ENCODE results near the gene OTOP2. TPM values are rescaled to one million over a fixed set of nuclear protein-coding genes. Genes with fewer than 3 reads are reported as not detected.

Gene OTOP2, protein sequence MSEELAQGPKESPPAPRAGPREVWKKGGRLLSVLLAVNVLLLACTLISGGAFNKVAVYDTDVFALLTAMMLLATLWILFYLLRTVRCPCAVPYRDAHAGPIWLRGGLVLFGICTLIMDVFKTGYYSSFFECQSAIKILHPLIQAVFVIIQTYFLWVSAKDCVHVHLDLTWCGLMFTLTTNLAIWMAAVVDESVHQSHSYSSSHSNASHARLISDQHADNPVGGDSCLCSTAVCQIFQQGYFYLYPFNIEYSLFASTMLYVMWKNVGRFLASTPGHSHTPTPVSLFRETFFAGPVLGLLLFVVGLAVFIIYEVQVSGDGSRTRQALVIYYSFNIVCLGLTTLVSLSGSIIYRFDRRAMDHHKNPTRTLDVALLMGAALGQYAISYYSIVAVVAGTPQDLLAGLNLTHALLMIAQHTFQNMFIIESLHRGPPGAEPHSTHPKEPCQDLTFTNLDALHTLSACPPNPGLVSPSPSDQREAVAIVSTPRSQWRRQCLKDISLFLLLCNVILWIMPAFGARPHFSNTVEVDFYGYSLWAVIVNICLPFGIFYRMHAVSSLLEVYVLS
- not detected for total RNA-seq

DNA sequence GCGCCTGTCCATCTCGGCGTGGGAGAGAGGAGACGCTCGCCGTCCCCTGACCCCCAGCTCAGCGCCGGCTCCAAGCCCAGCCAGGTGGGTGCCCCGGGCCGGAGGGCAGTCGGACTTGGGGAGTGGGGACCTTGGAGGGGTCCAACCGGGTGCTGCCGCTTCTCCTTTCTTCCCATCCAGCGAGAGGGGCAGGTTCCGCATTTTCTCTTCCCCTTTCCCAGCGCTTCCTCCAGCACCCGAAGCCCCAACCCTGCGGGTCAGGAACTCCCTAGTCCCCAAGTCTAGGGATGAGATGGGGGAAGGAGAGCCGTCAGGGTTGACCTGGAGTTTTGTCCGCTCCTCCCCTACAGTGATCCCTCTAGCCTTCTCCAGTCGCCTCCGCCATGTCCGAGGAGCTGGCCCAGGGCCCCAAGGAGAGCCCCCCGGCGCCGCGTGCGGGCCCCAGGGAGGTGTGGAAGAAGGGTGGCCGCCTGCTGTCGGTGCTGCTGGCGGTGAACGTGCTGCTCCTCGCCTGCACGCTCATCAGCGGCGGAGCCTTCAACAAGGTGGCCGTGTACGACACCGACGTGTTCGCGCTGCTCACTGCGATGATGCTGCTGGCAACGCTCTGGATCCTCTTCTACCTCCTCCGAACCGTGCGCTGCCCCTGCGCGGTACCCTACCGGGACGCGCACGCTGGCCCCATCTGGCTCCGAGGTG is at the start of gene OTOP2:
OTOP2 (plus strand) TSS at position 24 of the 699 bp plus-strand sequence; CDS start at position 384, 360 bp downstream.
- H3K36me3 ChIP-seq (ENCODE audit: control insufficient read depth in 3 of 3, insufficient read depth in 3 of 3, low read length in 3 of 3) = no peaks in the 10 kb centered on the region
- H3K4me1 ChIP-seq (ENCODE audit: control insufficient read depth in 3 of 3, insufficient read depth in 3 of 3, low read length in 3 of 3) = peaks cover 3 to 11% (median 6%) of the 10 kb centered on the region in 3 donors
- H3K4me3 ChIP-seq (ENCODE audit: low read length in 3 of 3) = no peak within 1 kb of the TSS
- no peak within 1 kb of the TSS for H3K9ac ChIP-seq (ENCODE audit: low read depth in 1 of 3, low read length in 3 of 3)
- peaks cover 66 to 77% (median 68%) of the 10 kb centered on the region in 3 donors for H3K27me3 ChIP-seq (ENCODE audit: control insufficient read depth in 3 of 3, insufficient read depth in 3 of 3, low read length in 3 of 3)
- H3K9me3 ChIP-seq (ENCODE audit: control insufficient read depth in 3 of 3, low read length in 3 of 3) = no peaks in the 10 kb centered on the region
- H3K27ac ChIP-seq (ENCODE audit: low read depth, low read length) = no peak within 1 kb of the TSS

DNA sequence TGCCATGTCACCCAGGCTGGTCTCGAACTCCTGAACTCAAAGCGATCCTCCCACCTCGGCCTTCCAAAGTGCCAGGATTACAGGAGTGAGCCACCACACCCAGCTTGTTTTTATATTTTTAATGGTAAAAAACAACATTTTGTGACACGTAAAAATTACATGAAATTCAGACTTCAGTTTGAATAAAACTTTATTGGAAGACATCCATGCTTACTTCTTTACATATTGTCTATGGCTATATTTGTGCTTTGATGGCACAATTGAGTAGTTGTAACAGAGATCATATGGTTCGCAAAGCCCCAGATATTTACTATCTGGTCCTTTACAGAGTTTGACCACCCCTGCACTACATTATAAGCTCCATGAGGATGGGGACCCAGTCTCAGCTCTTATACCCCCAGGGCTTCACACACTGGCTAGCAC is 49.4 kb upstream of the OTOP2 start:
- Histone ChIP-seq H3K36me3 (ENCODE audit: control insufficient read depth in 3 of 3, insufficient read depth in 3 of 3, low read length in 3 of 3) (peaks cover 0 to 4% (median 2%) of the 10 kb centered on the region in 3 donors), H3K4me1 (ENCODE audit: control insufficient read depth in 3 of 3, insufficient read depth in 3 of 3, low read length in 3 of 3) (peaks cover 15 to 29% (median 23%) of the 10 kb centered on the region in 3 donors), H3K9me3 (ENCODE audit: control insufficient read depth in 3 of 3, low read length in 3 of 3) (no peaks in the 10 kb centered on the region), H3K27ac (ENCODE audit: low read depth, low read length) (no peak overlapping the region), H3K9ac (ENCODE audit: low read depth in 1 of 3, low read length in 3 of 3) (no peak overlapping the region), H3K4me3 (ENCODE audit: low read length in 3 of 3) (no peak overlapping the region), H3K27me3 (ENCODE audit: control insufficient read depth in 3 of 3, insufficient read depth in 3 of 3, low read length in 3 of 3) (peaks cover 0 to 8% (median 5%) of the 10 kb centered on the region in 3 donors)

DNA sequence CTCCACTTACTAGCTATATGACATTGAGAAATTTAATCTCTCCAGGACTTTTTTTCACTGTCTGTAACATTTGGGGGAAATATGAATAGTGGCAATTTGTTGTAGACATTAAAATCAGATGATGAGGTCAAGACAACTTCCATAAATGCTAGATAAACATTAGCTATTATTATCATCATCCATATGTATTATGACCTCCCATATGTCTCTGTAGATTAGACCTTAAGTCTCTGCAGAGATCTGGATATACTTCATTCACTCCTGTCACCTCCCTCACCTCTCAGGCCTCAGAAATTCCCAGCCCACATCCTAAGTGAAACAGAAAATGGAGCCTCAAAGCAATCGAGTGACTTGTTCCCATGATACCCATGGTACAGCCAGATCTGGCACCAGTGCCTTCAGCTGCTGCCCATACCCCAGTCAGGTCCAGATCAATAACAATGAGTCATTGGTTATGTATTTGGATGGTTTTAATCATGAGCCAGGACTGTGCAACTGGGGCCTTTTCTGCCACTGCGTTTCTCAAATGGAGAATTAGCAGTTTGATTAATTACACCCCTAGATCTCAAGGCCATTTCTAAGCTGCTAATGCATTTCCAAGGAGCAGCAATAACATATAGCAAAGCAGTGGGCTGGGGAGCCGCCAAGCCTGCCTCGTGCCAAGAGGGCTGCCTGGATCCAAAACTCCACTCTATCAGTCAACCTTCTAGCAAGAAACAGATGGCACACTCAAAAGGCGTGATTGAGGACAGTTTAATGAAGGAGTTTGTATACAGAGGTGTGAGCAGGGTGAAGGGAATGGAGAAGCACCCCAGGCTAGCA is 48.7 kb upstream of the OTOP2 start:
- H3K9me3 ChIP-seq (ENCODE audit: control insufficient read depth in 3 of 3, low read length in 3 of 3) = no peaks in the 10 kb centered on the region
- no peak overlapping the region for H3K9ac ChIP-seq (ENCODE audit: low read depth in 1 of 3, low read length in 3 of 3)
- H3K36me3 ChIP-seq (ENCODE audit: control insufficient read depth in 3 of 3, insufficient read depth in 3 of 3, low read length in 3 of 3) = no peaks in the 10 kb centered on the region
- peaks cover 0 to 12% (median 5%) of the 10 kb centered on the region in 3 donors for H3K27me3 ChIP-seq (ENCODE audit: control insufficient read depth in 3 of 3, insufficient read depth in 3 of 3, low read length in 3 of 3)
- no peak overlapping the region for H3K27ac ChIP-seq (ENCODE audit: low read depth, low read length)
- no peak overlapping the region for H3K4me3 ChIP-seq (ENCODE audit: low read length in 3 of 3)
- peaks cover 15 to 29% (median 23%) of the 10 kb centered on the region in 3 donors for H3K4me1 ChIP-seq (ENCODE audit: control insufficient read depth in 3 of 3, insufficient read depth in 3 of 3, low read length in 3 of 3)

DNA sequence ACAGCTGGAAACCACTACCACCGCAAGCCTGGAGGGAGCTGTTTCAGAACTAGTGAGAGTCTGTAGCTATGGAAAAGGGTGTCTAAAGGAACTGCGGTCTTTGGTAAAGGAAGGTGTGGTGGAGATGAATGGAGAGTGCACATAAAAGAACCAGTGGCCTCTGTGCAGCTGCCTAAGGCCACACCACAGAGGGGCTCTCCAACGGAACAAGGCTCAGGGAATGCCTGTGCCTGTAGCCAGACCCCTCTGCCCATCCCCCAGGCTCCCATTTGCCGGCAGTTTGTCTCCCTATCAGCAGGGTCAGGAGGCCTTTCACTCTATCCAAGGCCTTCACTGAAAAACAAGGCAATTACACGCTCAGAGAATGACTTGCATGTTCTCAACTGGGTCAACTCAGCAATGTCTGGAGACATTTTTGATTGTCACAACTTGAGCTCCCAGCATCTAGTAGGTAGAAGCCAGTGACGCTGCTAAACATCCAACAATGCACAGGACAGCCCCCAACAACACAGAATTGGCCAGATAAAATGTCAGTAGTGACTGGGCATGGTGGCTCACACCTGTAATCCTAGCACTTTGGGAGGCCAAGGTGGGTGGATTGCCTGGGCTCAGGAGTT is 48.0 kb upstream of the OTOP2 start:
- H3K4me3 ChIP-seq (ENCODE audit: low read length in 3 of 3) = no peak overlapping the region
- H3K36me3 ChIP-seq (ENCODE audit: control insufficient read depth in 3 of 3, insufficient read depth in 3 of 3, low read length in 3 of 3) = no peaks in the 10 kb centered on the region
- no peak overlapping the region for H3K27ac ChIP-seq (ENCODE audit: low read depth, low read length)
- peaks cover 0 to 18% (median 7%) of the 10 kb centered on the region in 3 donors for H3K27me3 ChIP-seq (ENCODE audit: control insufficient read depth in 3 of 3, insufficient read depth in 3 of 3, low read length in 3 of 3)
- peaks cover 15 to 27% (median 23%) of the 10 kb centered on the region in 3 donors for H3K4me1 ChIP-seq (ENCODE audit: control insufficient read depth in 3 of 3, insufficient read depth in 3 of 3, low read length in 3 of 3)
- no peak overlapping the region for H3K9ac ChIP-seq (ENCODE audit: low read depth in 1 of 3, low read length in 3 of 3)
- H3K9me3 ChIP-seq (ENCODE audit: control insufficient read depth in 3 of 3, low read length in 3 of 3) = no peaks in the 10 kb centered on the region

DNA sequence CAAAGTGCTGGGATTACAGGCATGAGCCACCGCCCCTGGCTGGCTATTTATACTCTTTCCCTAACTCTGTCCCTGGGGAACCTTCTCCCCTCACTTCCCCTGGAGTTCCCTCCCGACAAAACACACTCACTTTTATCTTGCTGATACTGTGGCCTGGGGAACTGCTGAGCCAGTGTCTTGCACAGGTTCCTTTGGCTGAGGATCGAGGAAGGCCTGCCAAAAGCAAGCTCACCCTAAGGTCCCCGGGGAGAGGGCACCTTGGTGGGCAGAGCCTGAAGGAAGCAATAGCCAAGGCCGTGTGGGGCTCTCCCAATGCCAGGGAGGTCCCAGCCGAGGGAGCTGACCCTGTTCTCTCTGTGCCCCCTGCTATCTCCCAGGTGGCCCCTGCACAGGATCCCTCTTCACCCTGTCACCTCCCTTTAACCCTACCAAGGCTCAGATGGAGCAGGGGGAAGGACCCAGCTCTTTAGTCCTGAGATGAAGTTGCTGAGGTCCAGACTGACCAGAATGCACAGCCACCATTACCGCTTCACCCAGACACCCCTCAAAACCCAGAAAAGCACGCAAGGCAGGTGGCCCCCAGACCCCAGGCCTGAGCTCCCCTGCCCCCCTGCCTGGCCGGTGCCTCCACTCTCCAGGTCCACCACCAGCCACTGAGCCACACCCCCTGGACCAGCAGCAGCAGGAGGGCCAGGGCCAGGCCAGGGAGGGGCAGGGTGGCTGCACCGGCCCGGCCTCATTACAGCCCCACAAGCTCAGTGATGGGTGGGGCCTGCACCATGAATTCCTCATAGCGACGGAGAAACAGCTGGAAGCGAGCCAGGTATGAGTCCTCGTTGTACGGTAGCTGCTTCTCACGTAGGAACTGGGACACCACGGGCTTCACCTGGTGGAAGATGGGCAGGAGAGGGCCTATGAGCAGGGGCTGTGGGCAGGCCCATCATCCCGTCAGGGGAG is 46.2 kb upstream of the OTOP2 start:
- Histone ChIP-seq H3K27ac (ENCODE audit: low read depth, low read length) (no peak overlapping the region), H3K27me3 (ENCODE audit: control insufficient read depth in 3 of 3, insufficient read depth in 3 of 3, low read length in 3 of 3) (peaks cover 8 to 28% (median 16%) of the 10 kb centered on the region in 3 donors), H3K4me1 (ENCODE audit: control insufficient read depth in 3 of 3, insufficient read depth in 3 of 3, low read length in 3 of 3) (peaks cover 4 to 10% (median 6%) of the 10 kb centered on the region in 3 donors)

DNA sequence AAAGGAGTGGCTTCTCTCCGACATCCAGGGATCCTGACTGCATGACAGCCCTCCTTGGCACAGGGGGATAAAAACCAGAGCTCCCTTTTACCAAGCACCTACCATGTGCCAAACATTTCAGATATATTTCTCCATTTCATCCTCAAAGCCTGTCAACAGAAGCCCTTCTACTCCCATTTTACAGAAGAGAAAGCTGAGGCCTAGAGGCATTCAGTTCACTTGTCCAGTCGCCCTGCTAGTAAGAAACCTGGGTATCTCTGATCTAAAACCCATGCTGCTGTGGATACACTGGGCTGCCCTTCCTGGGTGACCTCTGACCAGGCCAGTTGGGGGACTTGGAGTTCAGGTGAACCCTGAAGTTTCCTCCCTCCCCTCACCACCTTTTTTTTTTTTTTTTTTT is 45.4 kb upstream of the OTOP2 start:
- Histone ChIP-seq H3K4me1 (ENCODE audit: control insufficient read depth in 3 of 3, insufficient read depth in 3 of 3, low read length in 3 of 3) (peaks cover 4 to 10% (median 5%) of the 10 kb centered on the region in 3 donors), H3K27me3 (ENCODE audit: control insufficient read depth in 3 of 3, insufficient read depth in 3 of 3, low read length in 3 of 3) (peaks cover 9 to 35% (median 19%) of the 10 kb centered on the region in 3 donors), H3K27ac (ENCODE audit: low read depth, low read length) (no peak overlapping the region), H3K9ac (ENCODE audit: low read depth in 1 of 3, low read length in 3 of 3) (no peak overlapping the region), H3K36me3 (ENCODE audit: control insufficient read depth in 3 of 3, insufficient read depth in 3 of 3, low read length in 3 of 3) (no peaks in the 10 kb centered on the region), H3K4me3 (ENCODE audit: low read length in 3 of 3) (no peak overlapping the region), H3K9me3 (ENCODE audit: control insufficient read depth in 3 of 3, low read length in 3 of 3) (no peaks in the 10 kb centered on the region)

More for the DNA sequence above, 46.2 kb upstream of the OTOP2 start:
- H3K9me3 ChIP-seq (ENCODE audit: control insufficient read depth in 3 of 3, low read length in 3 of 3) = no peaks in the 10 kb centered on the region
- H3K9ac ChIP-seq (ENCODE audit: low read depth in 1 of 3, low read length in 3 of 3) = no peak overlapping the region
- H3K36me3 ChIP-seq (ENCODE audit: control insufficient read depth in 3 of 3, insufficient read depth in 3 of 3, low read length in 3 of 3) = no peaks in the 10 kb centered on the region
- H3K4me3 ChIP-seq (ENCODE audit: low read length in 3 of 3) = no peak overlapping the region

DNA sequence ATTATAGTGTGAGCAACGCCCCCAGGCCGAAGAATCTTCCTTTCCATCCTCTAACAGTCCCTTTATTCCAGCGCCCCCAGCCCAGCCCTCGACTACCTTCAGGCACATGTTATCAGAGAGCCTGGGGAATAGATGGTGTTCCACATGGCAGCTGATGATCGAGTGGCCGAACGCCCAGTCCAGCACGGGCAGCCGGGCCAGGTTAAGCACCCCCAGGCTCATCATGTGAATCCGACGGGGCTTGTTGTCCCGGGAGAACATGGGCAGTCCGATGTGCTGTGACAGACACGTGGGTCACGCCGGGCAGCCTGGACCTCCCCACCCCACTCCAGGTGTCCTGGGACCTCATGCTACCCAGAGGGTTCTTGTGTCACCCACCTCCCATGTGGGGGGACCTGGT is 44.8 kb upstream of the OTOP2 start:
- no peak overlapping the region for H3K4me3 ChIP-seq (ENCODE audit: low read length in 3 of 3)
- H3K27ac ChIP-seq (ENCODE audit: low read depth, low read length) = no peak overlapping the region
- H3K9me3 ChIP-seq (ENCODE audit: control insufficient read depth in 3 of 3, low read length in 3 of 3) = no peaks in the 10 kb centered on the region
- peaks cover 0 to 5% (median 2%) of the 10 kb centered on the region in 3 donors for H3K4me1 ChIP-seq (ENCODE audit: control insufficient read depth in 3 of 3, insufficient read depth in 3 of 3, low read length in 3 of 3)
- H3K9ac ChIP-seq (ENCODE audit: low read depth in 1 of 3, low read length in 3 of 3) = no peak overlapping the region
- H3K36me3 ChIP-seq (ENCODE audit: control insufficient read depth in 3 of 3, insufficient read depth in 3 of 3, low read length in 3 of 3) = no peaks in the 10 kb centered on the region
- H3K27me3 ChIP-seq (ENCODE audit: control insufficient read depth in 3 of 3, insufficient read depth in 3 of 3, low read length in 3 of 3) = peaks cover 12 to 35% (median 22%) of the 10 kb centered on the region in 3 donors

DNA sequence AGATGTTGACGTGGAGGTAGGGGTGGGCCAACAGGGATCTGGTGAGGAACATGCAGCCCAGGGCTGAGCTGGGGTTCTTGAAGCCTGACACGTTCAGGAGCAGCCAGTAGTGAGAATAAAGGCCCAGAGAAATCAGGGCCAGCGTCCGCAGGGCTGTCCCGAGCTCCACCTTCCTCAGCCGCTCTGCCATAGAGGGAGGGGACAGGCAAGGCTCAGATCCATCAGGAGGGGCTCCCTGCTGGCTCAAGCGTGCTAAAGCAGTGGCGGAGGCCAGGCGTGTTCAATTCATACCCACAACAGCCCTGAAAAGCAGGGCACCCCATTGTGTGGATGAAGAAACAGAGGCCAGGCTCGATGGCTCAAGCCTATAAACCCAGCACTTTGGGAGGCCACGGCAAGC is 43.0 kb upstream of the OTOP2 start:
- Histone ChIP-seq H3K4me1 (ENCODE audit: control insufficient read depth in 3 of 3, insufficient read depth in 3 of 3, low read length in 3 of 3) (peaks cover 0 to 5% (median 2%) of the 10 kb centered on the region in 3 donors), H3K4me3 (ENCODE audit: low read length in 3 of 3) (no peak overlapping the region), H3K27ac (ENCODE audit: low read depth, low read length) (no peak overlapping the region), H3K27me3 (ENCODE audit: control insufficient read depth in 3 of 3, insufficient read depth in 3 of 3, low read length in 3 of 3) (peaks cover 16 to 41% (median 27%) of the 10 kb centered on the region in 3 donors), H3K36me3 (ENCODE audit: control insufficient read depth in 3 of 3, insufficient read depth in 3 of 3, low read length in 3 of 3) (no peaks in the 10 kb centered on the region), H3K9me3 (ENCODE audit: control insufficient read depth in 3 of 3, low read length in 3 of 3) (no peaks in the 10 kb centered on the region), H3K9ac (ENCODE audit: low read depth in 1 of 3, low read length in 3 of 3) (no peak overlapping the region)
